ENCODE data around the gene VTN.
A peak's percentile ranks its signal among the peaks of the same experiment; 100 is the strongest.

The VTN gene

DNA sequence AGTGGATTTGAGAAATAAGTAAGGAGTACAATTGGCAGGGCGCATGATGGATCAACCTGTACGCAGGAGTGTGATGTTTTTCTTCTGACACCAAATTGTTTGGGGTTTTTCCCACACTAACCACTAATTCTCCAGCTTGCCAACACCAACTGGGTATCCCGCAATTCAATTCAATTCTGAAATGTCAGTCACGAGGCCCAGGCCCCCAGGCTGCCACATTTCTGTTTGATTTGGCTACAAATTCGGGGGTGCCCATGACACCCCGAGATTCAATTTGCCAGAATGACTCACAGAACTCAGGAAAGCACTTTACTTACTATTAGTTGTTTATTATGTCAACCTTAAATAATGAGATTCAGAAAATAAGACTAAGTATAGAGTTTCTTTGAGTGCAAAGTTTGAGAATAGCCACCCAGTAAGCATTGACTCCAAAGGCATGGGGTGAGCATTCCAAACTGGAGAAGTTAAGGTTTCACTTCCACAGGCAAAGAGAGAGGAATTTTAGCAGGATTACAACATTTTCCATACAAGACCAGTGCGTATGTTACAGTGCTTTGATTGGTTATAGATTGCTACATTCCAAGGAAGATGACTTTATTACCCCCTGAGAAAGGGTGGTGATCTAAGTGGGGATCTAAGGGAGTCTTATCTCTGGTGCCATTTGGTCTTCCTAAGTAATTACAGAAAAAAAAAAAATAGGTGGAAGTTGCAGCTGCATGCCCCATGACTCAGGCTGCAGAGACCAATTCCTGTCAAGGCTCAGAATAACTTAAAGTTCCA lies 24.4 kb upstream of the VTN start:
- H3K27ac ChIP-seq (ENCODE audit: low read depth, low read length): no peak overlapping the region
- H3K9me3 ChIP-seq (ENCODE audit: control insufficient read depth, insufficient read depth, low read length): no peaks in the 10 kb centered on the region
- H3K4me3 ChIP-seq (ENCODE audit: low read depth, low read length): no peak overlapping the region
- no peaks in the 10 kb centered on the region for H3K27me3 ChIP-seq (ENCODE audit: control insufficient read depth, insufficient read depth, low read length)
- H3K36me3 ChIP-seq (ENCODE audit: control insufficient read depth, insufficient read depth, low read length): peaks cover 7% of the 10 kb centered on the region; the same call in 1 of the 2 replicates
- no peak overlapping the region for H3K9ac ChIP-seq (ENCODE audit: low read depth, low read length)
- no peaks in the 10 kb centered on the region for H3K4me1 ChIP-seq (ENCODE audit: control insufficient read depth, insufficient read depth, low read length)

DNA sequence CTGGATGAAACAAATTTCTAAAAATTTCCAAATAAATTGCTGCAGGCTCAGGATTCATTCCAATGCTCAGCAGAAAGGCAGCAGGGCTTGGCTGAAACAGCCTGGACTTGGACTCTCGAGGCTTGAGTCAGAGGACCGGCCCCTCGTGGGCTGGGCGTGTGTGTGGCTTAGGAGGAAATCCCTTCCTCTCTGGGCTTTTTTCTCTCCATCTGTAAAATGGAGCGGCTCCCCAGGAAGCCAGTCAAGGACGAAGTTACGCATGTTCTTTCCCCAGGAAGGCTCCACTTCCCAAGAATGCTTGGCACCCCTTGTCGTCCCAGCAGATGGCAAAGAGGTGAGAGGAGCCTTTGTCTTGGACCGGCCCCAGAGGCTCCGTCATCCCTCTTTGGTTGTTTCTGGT lies 22.4 kb upstream of the VTN start:
- Histone ChIP-seq H3K27ac (ENCODE audit: low read depth, low read length) (no peak overlapping the region), H3K36me3 (ENCODE audit: control insufficient read depth, insufficient read depth, low read length) (peaks cover 3% of the 10 kb centered on the region; the same call in 1 of the 2 replicates), H3K27me3 (ENCODE audit: control insufficient read depth, insufficient read depth, low read length) (no peaks in the 10 kb centered on the region), H3K4me3 (ENCODE audit: low read depth, low read length) (no peak overlapping the region), H3K4me1 (ENCODE audit: control insufficient read depth, insufficient read depth, low read length) (no peaks in the 10 kb centered on the region), H3K9ac (ENCODE audit: low read depth, low read length) (no peak overlapping the region), H3K9me3 (ENCODE audit: control insufficient read depth, insufficient read depth, low read length) (no peaks in the 10 kb centered on the region)

DNA sequence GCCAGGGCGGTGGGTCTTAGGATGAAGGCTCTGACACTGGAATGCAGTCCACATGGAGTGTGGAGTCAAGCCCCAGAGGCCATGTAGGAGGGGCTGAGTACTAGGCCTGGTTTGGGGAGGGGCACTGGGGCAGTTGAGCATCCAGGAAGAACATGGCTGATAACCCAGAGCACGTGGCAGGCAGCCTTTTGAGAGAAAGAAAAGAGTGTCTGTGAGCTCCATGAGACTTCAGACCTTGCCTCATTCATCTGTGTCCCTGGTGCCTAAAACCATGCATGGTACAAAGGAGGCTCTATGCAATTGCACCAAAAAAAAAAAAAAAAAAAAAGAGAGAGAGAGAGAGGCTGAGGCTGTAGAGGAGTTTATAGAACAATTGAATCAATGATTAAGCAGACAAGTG lies 21.3 kb upstream of the VTN start:
- H3K27me3 ChIP-seq (ENCODE audit: control insufficient read depth, insufficient read depth, low read length): peaks cover 2% of the 10 kb centered on the region; the same call in 1 of the 2 replicates
- H3K9me3 ChIP-seq (ENCODE audit: control insufficient read depth, insufficient read depth, low read length): no peaks in the 10 kb centered on the region
- H3K4me3 ChIP-seq (ENCODE audit: low read depth, low read length): no peak overlapping the region
- no peak overlapping the region for H3K9ac ChIP-seq (ENCODE audit: low read depth, low read length)
- H3K4me1 ChIP-seq (ENCODE audit: control insufficient read depth, insufficient read depth, low read length): no peaks in the 10 kb centered on the region
- peaks cover 3% of the 10 kb centered on the region; the same call in 1 of the 2 replicates for H3K36me3 ChIP-seq (ENCODE audit: control insufficient read depth, insufficient read depth, low read length)
- H3K27ac ChIP-seq (ENCODE audit: low read depth, low read length): no peak overlapping the region

- Histone ChIP-seq H3K27ac (ENCODE audit: low read depth, low read length) (no peak overlapping the region), H3K27me3 (ENCODE audit: control insufficient read depth, insufficient read depth, low read length) (peaks cover 6% of the 10 kb centered on the region), H3K9ac (ENCODE audit: low read depth, low read length) (no peak overlapping the region), H3K36me3 (ENCODE audit: control insufficient read depth, insufficient read depth, low read length) (peaks cover 3% of the 10 kb centered on the region; the same call in 1 of the 2 replicates), H3K4me3 (ENCODE audit: low read depth, low read length) (no peak overlapping the region), H3K4me1 (ENCODE audit: control insufficient read depth, insufficient read depth, low read length) (no peaks in the 10 kb centered on the region), H3K9me3 (ENCODE audit: control insufficient read depth, insufficient read depth, low read length) (no peaks in the 10 kb centered on the region)
These were observed 20.9 kb upstream of the VTN start for GRCh38 chr17:28390984-28391383.

DNA sequence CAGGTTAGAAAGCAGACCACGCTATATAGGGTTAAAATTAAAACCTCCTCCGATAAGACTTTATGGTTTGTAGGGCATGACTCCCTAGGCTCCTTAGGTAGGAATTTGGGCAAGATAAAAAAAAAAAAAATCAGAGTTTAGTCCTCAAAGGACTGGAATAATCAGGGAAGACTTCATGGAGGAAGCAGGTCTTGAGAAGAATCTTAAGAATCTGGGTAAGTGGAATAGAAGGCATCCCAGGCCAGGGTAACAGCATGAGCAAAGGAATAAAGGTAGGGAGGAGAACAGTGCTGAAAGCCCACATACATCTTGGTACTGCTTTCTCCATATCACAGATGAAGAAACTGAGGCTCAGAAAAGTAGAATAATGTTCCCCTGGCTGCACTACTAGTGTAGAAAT lies 20.5 kb upstream of the VTN start:
- H3K9ac ChIP-seq (ENCODE audit: low read depth, low read length): no peak overlapping the region

DNA sequence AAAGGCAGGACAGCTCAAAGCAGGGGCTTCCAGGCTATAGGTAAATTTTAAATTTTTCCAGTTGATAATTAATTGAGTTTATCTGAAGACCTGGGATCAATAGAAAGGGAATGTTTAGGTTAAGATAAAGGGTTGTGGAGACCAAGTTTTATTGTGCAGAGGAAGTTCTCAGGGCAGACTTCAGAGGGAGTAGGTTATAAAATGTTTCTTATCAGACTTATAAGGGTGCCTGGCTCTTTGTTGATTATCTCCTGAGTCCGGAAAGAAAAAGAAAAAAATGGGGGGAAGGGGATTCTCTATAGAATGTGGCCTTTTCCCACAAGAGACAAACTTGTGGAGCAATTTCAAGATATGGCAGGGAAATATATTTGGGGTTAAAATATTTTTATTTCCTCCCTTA lies 20.0 kb upstream of the VTN start:
- H3K4me3 ChIP-seq (ENCODE audit: low read depth, low read length): no peak overlapping the region
- H3K27me3 ChIP-seq (ENCODE audit: control insufficient read depth, insufficient read depth, low read length): peaks cover 14% of the 10 kb centered on the region
- H3K4me1 ChIP-seq (ENCODE audit: control insufficient read depth, insufficient read depth, low read length): no peaks in the 10 kb centered on the region
- peaks cover 3% of the 10 kb centered on the region; the same call in 1 of the 2 replicates for H3K36me3 ChIP-seq (ENCODE audit: control insufficient read depth, insufficient read depth, low read length)
- no peak overlapping the region for H3K27ac ChIP-seq (ENCODE audit: low read depth, low read length)
- no peak overlapping the region for H3K9ac ChIP-seq (ENCODE audit: low read depth, low read length)
- no peaks in the 10 kb centered on the region for H3K9me3 ChIP-seq (ENCODE audit: control insufficient read depth, insufficient read depth, low read length)

More for the DNA sequence above, 20.5 kb upstream of the VTN start:
- H3K36me3 ChIP-seq (ENCODE audit: control insufficient read depth, insufficient read depth, low read length): peaks cover 3% of the 10 kb centered on the region; the same call in 1 of the 2 replicates
- no peaks in the 10 kb centered on the region for H3K4me1 ChIP-seq (ENCODE audit: control insufficient read depth, insufficient read depth, low read length)
- no peak overlapping the region for H3K4me3 ChIP-seq (ENCODE audit: low read depth, low read length)
- H3K27me3 ChIP-seq (ENCODE audit: control insufficient read depth, insufficient read depth, low read length): peaks cover 10% of the 10 kb centered on the region
- no peak overlapping the region for H3K27ac ChIP-seq (ENCODE audit: low read depth, low read length)
- no peaks in the 10 kb centered on the region for H3K9me3 ChIP-seq (ENCODE audit: control insufficient read depth, insufficient read depth, low read length)

DNA sequence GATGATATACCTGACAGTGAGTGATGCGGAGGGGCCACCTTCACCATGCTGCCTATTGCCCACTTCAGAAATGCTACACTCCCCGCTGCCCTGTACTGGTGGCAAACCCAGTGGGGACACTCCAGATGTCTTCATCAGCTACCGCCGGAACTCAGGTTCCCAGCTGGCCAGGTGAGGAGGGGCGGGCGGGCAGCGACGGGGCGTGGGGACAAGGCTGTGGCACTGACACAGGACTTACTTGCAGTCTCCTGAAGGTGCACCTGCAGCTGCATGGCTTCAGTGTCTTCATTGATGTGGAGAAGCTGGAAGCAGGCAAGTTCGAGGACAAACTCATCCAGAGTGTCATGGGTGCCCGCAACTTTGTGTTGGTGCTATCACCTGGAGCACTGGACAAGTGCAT lies 18.0 kb upstream of the VTN start:
- Histone ChIP-seq H3K4me3 (ENCODE audit: low read depth, low read length) (no peak overlapping the region), H3K9ac (ENCODE audit: low read depth, low read length) (no peak overlapping the region), H3K36me3 (ENCODE audit: control insufficient read depth, insufficient read depth, low read length) (peaks cover 3% of the 10 kb centered on the region; the same call in 1 of the 2 replicates), H3K9me3 (ENCODE audit: control insufficient read depth, insufficient read depth, low read length) (no peaks in the 10 kb centered on the region), H3K27me3 (ENCODE audit: control insufficient read depth, insufficient read depth, low read length) (peaks cover 35% of the 10 kb centered on the region), H3K27ac (ENCODE audit: low read depth, low read length) (no peak overlapping the region), H3K4me1 (ENCODE audit: control insufficient read depth, insufficient read depth, low read length) (no peaks in the 10 kb centered on the region)

DNA sequence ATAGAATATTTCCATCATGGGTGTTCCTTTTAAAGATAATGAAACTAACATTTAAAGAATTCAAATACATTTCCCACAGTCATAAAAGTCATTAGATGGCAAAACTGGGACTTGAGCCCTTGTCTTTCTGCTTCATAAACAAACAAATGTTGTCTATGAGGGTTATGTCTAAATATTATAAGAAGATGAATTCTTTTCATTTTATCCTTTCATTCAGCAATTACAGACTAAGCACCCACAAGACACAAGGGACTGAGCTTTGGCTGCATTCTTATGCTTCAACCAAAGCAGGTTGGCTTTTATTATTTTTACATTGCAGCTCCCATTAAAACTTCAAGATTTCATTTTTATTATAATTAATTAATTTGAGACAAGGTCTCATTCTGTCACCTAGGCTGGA lies 16.3 kb upstream of the VTN start:
- no peak overlapping the region for H3K27ac ChIP-seq (ENCODE audit: low read depth, low read length)
- H3K4me1 ChIP-seq (ENCODE audit: control insufficient read depth, insufficient read depth, low read length): no peaks in the 10 kb centered on the region
- H3K36me3 ChIP-seq (ENCODE audit: control insufficient read depth, insufficient read depth, low read length): peaks cover 3% of the 10 kb centered on the region; the same call in 1 of the 2 replicates
- H3K9me3 ChIP-seq (ENCODE audit: control insufficient read depth, insufficient read depth, low read length): no peaks in the 10 kb centered on the region
- no peak overlapping the region for H3K9ac ChIP-seq (ENCODE audit: low read depth, low read length)
- peaks cover 52% of the 10 kb centered on the region for H3K27me3 ChIP-seq (ENCODE audit: control insufficient read depth, insufficient read depth, low read length)
- no peak overlapping the region for H3K4me3 ChIP-seq (ENCODE audit: low read depth, low read length)

DNA sequence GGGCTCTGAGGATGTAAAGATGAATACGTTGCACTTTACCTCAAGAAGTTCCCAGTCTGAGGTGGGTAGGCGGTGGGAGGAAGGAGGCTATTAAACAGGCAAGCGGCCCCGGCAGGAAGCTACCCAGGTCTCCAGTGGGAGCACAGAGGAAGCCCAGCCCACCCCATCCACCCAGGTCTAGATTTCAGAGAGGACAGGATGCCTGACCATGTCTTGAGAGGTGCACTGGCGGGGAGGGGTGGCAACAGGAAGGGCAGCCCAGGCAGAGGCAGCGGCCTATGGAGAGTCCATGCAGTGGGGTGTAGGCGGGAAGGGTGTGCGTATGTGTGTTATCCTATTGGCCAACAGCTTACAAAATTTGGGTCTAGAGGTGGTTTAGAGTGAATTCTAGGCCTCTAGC lies 15.3 kb upstream of the VTN start:
- Histone ChIP-seq H3K4me1 (ENCODE audit: control insufficient read depth, insufficient read depth, low read length) (no peaks in the 10 kb centered on the region), H3K36me3 (ENCODE audit: control insufficient read depth, insufficient read depth, low read length) (peaks cover 3% of the 10 kb centered on the region; the same call in 1 of the 2 replicates), H3K27me3 (ENCODE audit: control insufficient read depth, insufficient read depth, low read length) (peaks cover 62% of the 10 kb centered on the region), H3K4me3 (ENCODE audit: low read depth, low read length) (peak overlapping the region; percentile 66), H3K9me3 (ENCODE audit: control insufficient read depth, insufficient read depth, low read length) (no peaks in the 10 kb centered on the region), H3K9ac (ENCODE audit: low read depth, low read length) (no peak overlapping the region), H3K27ac (ENCODE audit: low read depth, low read length) (no peak overlapping the region)

DNA sequence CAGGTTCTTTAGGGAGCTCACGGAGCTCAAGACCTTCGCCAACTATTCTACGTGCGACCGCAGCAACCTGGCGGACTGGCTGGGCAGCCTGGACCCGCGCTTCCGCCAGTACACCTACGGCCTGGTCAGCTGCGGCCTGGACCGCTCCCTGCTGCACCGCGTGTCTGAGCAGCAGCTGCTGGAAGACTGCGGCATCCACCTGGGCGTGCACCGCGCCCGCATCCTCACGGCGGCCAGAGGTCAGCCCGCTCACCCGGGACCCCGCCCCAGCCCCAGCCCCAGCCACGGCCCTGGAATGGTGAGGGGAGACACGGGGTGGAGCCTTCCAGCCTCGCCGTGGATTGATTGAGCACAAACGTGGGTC lies 14.9 kb upstream of the VTN start:
- Histone ChIP-seq H3K27me3 (ENCODE audit: control insufficient read depth, insufficient read depth, low read length) (peaks cover 66% of the 10 kb centered on the region), H3K4me3 (ENCODE audit: low read depth, low read length) (peak overlapping the region; percentile 66), H3K4me1 (ENCODE audit: control insufficient read depth, insufficient read depth, low read length) (no peaks in the 10 kb centered on the region), H3K9me3 (ENCODE audit: control insufficient read depth, insufficient read depth, low read length) (no peaks in the 10 kb centered on the region), H3K9ac (ENCODE audit: low read depth, low read length) (no peak overlapping the region), H3K36me3 (ENCODE audit: control insufficient read depth, insufficient read depth, low read length) (peaks cover 3% of the 10 kb centered on the region; the same call in 1 of the 2 replicates), H3K27ac (ENCODE audit: low read depth, low read length) (no peak overlapping the region)

DNA sequence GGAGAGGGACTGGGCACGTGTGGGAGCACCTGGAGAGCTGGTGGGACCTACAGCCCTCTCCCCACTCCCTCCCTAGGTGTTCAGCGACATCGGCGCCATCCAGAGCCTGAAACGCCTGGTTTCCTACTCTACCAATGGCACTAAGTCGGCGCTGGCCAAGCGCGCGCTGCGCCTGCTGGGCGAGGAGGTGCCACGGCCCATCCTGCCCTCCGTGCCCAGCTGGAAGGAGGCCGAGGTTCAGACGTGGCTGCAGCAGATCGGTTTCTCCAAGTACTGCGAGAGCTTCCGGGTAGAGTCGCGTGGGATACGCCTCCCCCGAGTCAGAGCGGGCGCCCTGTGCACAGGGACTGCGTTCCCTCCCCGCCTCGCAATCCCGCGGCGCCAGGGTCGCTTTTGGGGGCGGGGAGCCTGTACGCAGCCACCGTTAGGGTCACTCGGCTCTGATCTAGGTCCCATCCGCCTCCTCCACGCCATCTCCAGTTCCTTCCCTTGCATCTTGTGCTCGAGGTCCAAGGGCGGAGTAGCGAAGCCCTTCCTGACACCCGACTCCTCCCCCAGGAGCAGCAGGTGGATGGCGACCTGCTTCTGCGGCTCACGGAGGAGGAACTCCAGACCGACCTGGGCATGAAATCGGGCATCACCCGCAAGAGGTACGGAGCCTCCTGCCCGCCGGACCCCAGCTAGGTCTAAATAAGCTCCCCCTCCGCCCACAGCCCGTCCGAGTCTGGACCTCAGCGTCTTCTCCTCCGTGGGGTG lies 14.4 kb upstream of the VTN start:
- Histone ChIP-seq H3K9me3 (ENCODE audit: control insufficient read depth, insufficient read depth, low read length) (no peaks in the 10 kb centered on the region), H3K9ac (ENCODE audit: low read depth, low read length) (no peak overlapping the region), H3K27ac (ENCODE audit: low read depth, low read length) (no peak overlapping the region), H3K27me3 (ENCODE audit: control insufficient read depth, insufficient read depth, low read length) (peaks cover 67% of the 10 kb centered on the region), H3K4me1 (ENCODE audit: control insufficient read depth, insufficient read depth, low read length) (no peaks in the 10 kb centered on the region), H3K36me3 (ENCODE audit: control insufficient read depth, insufficient read depth, low read length) (peaks cover 3% of the 10 kb centered on the region; the same call in 1 of the 2 replicates), H3K4me3 (ENCODE audit: low read depth, low read length) (peak overlapping the region; percentile 66)

Measured in HUES48 (cell line).